GM23338 (cell line): ENCODE results near the gene CABCOCO1. TPM values are rescaled to one million over a fixed set of nuclear protein-coding genes. Genes with fewer than 3 reads are reported as not detected.

ENCODE experiments used
- ATAC-seq: fragments of 200-7000 bp; cut with Tn5 transposase; 3 replicates; pipeline ENCODE4 v1.9.1; 2020
- DNase-seq: peaks from one replicate; pipeline ENCODE4 v3.0.0-alpha.2; 2015; ENCODE audit warnings: low spot score
- H2AFZ ChIP-seq: fragments of 200-600 bp; sonication (generic); 2 replicates; pipeline ENCODE4 v1.8.0; 2016; ENCODE audit warnings: antibody characterized with exemption, mild to moderate bottlenecking, moderate library complexity
- H3F3A ChIP-seq: fragments of 200-600 bp; sonication (generic); replicated peaks from 2 replicates; pipeline ENCODE4 v1.8.0; 2017; ENCODE audit warnings: antibody characterized with exemption, mixed run types, low read depth
- H3K27ac ChIP-seq: fragments of 200-600 bp; sonication (generic); 2 replicates; pipeline ENCODE4 v1.6.1; 2016; ENCODE audit warnings: low read depth
- H3K27me3 ChIP-seq: fragments of 200-600 bp; sonication (generic); 2 replicates; pipeline ENCODE4 v1.8.0; 2016; ENCODE audit warnings: mild to moderate bottlenecking, mixed run types, moderate library complexity; ENCODE audit not compliant: insufficient read depth
- H3K36me3 ChIP-seq: fragments of 200-600 bp; sonication (generic); 2 replicates; pipeline ENCODE4 v1.8.0; 2016; ENCODE audit warnings: mild to moderate bottlenecking; ENCODE audit not compliant: insufficient read depth
- H3K4me1 ChIP-seq: fragments of 200-600 bp; sonication (generic); 2 replicates; pipeline ENCODE4 v1.8.0; 2016; ENCODE audit warnings: mild to moderate bottlenecking, moderate library complexity; ENCODE audit not compliant: insufficient read depth
- H3K4me2 ChIP-seq: fragments of 200-600 bp; sonication (generic); 2 replicates; pipeline ENCODE4 v1.7.1; 2017; ENCODE audit warnings: mixed run types
- H3K4me3 ChIP-seq: fragments of 200-600 bp; sonication (generic); 2 replicates; pipeline ENCODE4 v1.6.1; 2016; ENCODE audit warnings: mixed run types
- H3K79me2 ChIP-seq: fragments of 200-600 bp; sonication (generic); replicated peaks from 2 replicates; pipeline ENCODE4 v1.8.0; 2017; ENCODE audit warnings: mild to moderate bottlenecking; ENCODE audit not compliant: insufficient read depth
- H3K9me2 ChIP-seq: fragments of 200-600 bp; sonication (generic); 2 replicates; pipeline ENCODE4 v1.8.0; 2017; ENCODE audit not compliant: insufficient read depth
- H4K20me1 ChIP-seq: fragments of 200-600 bp; sonication (generic); replicated peaks from 2 replicates; pipeline ENCODE4 v1.8.0; 2017; ENCODE audit warnings: mild to moderate bottlenecking; ENCODE audit not compliant: insufficient read depth
- H3K27ac Mint-ChIP-seq: 2 replicates; pipeline ENCODE4 v1.8.0; 2020; ENCODE audit warnings: inconsistent platforms, mild to moderate bottlenecking, moderate library complexity, mixed read lengths
- H3K27me3 Mint-ChIP-seq: 3 replicates; pipeline ENCODE4 v1.8.0; 2022; ENCODE audit warnings: low read depth, mild to moderate bottlenecking, moderate library complexity, mixed read lengths, inconsistent platforms; ENCODE audit not compliant: insufficient read depth, poor library complexity
- H3K36me3 Mint-ChIP-seq: 3 replicates; pipeline ENCODE4 v1.8.0; 2021; ENCODE audit warnings: low read depth, mild to moderate bottlenecking, inconsistent platforms, moderate library complexity, mixed read lengths
- H3K4me1 Mint-ChIP-seq: 3 replicates; pipeline ENCODE4 v1.8.0; 2020; ENCODE audit warnings: mild to moderate bottlenecking, inconsistent platforms, mixed read lengths
- H3K4me3 Mint-ChIP-seq: 3 replicates; pipeline ENCODE4 v1.8.0; 2021; ENCODE audit warnings: moderate library complexity, mild to moderate bottlenecking, inconsistent platforms, mixed read lengths
- H3K9me3 Mint-ChIP-seq: 3 replicates; pipeline ENCODE4 v1.8.0; 2020; ENCODE audit warnings: moderate library complexity, mild to moderate bottlenecking, inconsistent platforms, mixed read lengths
- CREB1 ChIP-seq: fragments of 250-450 bp; sonication (Bioruptor Pico); IDR thresholded peaks from 2 replicates; pipeline ENCODE4 v1.5.0; 2020; ENCODE audit warnings: low read depth, mild to moderate bottlenecking, moderate library complexity
- CTCF ChIP-seq, 2 experiments: fragments of 200-600 bp in 1 of 2; sonication (generic) in 1 of 2; conservative IDR thresholded peaks; 2 replicates each; pipeline versions ENCODE4 v1.5.1 to v1.6.1; 2016 to 2017; ENCODE audit warnings: antibody characterized with exemption in 2 of 2, low read depth in 2 of 2, mild to moderate bottlenecking in 2 of 2, moderate library complexity in 1 of 2
- ETS1 ChIP-seq: IDR thresholded peaks from 2 replicates; pipeline ENCODE4 v1.6.1; 2016; ENCODE audit warnings: antibody characterized with exemption
- EZH2 ChIP-seq: fragments of 200-600 bp; sonication (generic); IDR thresholded peaks from one replicate; pipeline ENCODE4 v1.8.0; 2017; ENCODE audit warnings: antibody characterized with exemption, mild to moderate bottlenecking, low read depth; ENCODE audit not compliant: unreplicated experiment
- EZH2phosphoT487 ChIP-seq: fragments of 200-600 bp; sonication (generic); IDR thresholded peaks from one replicate; pipeline ENCODE4 v1.8.1; 2018; ENCODE audit warnings: antibody characterized with exemption; ENCODE audit not compliant: unreplicated experiment
- JUNB ChIP-seq: IDR thresholded peaks from one replicate; pipeline ENCODE4 v1.6.1; 2016; ENCODE audit warnings: antibody characterized with exemption; ENCODE audit not compliant: unreplicated experiment
- NANOG ChIP-seq: IDR thresholded peaks from 2 replicates; pipeline ENCODE4 v1.6.1; 2016; ENCODE audit warnings: antibody characterized with exemption, borderline replicate concordance
- POLR2AphosphoS5 ChIP-seq: IDR thresholded peaks from 2 replicates; pipeline ENCODE4 v1.6.1; 2016; ENCODE audit warnings: antibody characterized with exemption, low read depth
- STAT1 ChIP-seq: IDR thresholded peaks from one replicate; pipeline ENCODE4 v1.6.1; 2016; ENCODE audit warnings: antibody characterized with exemption; ENCODE audit not compliant: unreplicated experiment
- ZNF114 ChIP-seq: fragments of 250-450 bp; sonication (Bioruptor Pico); IDR thresholded peaks from 2 replicates; pipeline ENCODE4 v1.5.0; 2020; ENCODE audit warnings: mild to moderate bottlenecking, moderate library complexity
- ZNF331 ChIP-seq: fragments of 250-450 bp; sonication (Bioruptor Pico); IDR thresholded peaks from 2 replicates; pipeline ENCODE4 v1.5.0; 2020; ENCODE audit warnings: low read depth, mild to moderate bottlenecking, moderate library complexity
- polyA plus RNA-seq: library from polyadenylated mRNA; unstranded; fragments of >200 nt; fragmentation: Nextera tagmentation; extraction: Ambion mirVana; gene quantifications from 2 replicates; pipeline ENCODE4 v1.2.1, GENCODE V29; 2016
- total RNA-seq: library from RNA; depleted of rRNA; stranded (reverse); fragments of >200 nt; shearing (Covaris generic); gene quantifications from 2 replicates; pipeline ENCODE4 v1.2.3, GENCODE V29; 2014
- TF ChIP-seq, protein P1 (sequence below): IDR thresholded peaks from one replicate; pipeline ENCODE4 v1.6.1; 2018; ENCODE audit warnings: antibody characterized with exemption; ENCODE audit not compliant: unreplicated experiment

Gene CABCOCO1
- total and polyA plus RNA-seq, 2 experiments from 2014 or later: not detected

- no peak overlapping the region for H3K27ac ChIP-seq
- no peak overlapping the region for H2AFZ ChIP-seq
- no peak overlapping the region for H3K4me2 ChIP-seq
- no peak for DNase-seq
- no peak overlapping the region for H3K4me3 ChIP-seq
- Mint-ChIP-seq H3K36me3 (no peaks in the 10 kb centered on the region), H3K4me3 (no peak overlapping the region), H3K27ac (no peak overlapping the region), H3K9me3 (no peaks in the 10 kb centered on the region), H3K27me3 (no peaks in the 10 kb centered on the region), H3K4me1 (no peaks in the 10 kb centered on the region)
- H3F3A ChIP-seq: no peaks in the 10 kb centered on the region
- H3K27me3 ChIP-seq: no peaks in the 10 kb centered on the region
- H4K20me1 ChIP-seq: no peaks in the 10 kb centered on the region
- H3K36me3 ChIP-seq: no peaks in the 10 kb centered on the region
- H3K4me1 ChIP-seq: no peaks in the 10 kb centered on the region
- H3K9me2 ChIP-seq: no peaks in the 10 kb centered on the region
- no peaks in the 10 kb centered on the region for H3K79me2 ChIP-seq
- TF ChIP-seq ZNF331 (CRISPR knock-in tag) (no peak), ZNF114 (CRISPR knock-in tag) (no peak), POLR2AphosphoS5 (no peak), EZH2phosphoT487 (no peak), STAT1 (no peak), NANOG (no peak), CTCF (conservative IDR thresholded peaks at IDR 0.05; ENCODE audit: low read depth in 2 of 2) (no peak), JUNB (no peak)
- no peak for ATAC-seq
These were observed 36.4 kb downstream of the CABCOCO1 start for GRCh38 chr10:61698968-61699655.

- Histone ChIP-seq H3K36me3 (no peaks in the 10 kb centered on the region), H4K20me1 (no peaks in the 10 kb centered on the region), H3K27ac (no peak overlapping the region), H3K4me2 (no peak overlapping the region), H3K79me2 (no peaks in the 10 kb centered on the region), H3K4me1 (no peaks in the 10 kb centered on the region), H3F3A (no peaks in the 10 kb centered on the region), H3K4me3 (no peak overlapping the region), H2AFZ (peak overlapping the region; percentile 57; the same call in 1 of the 2 replicates), H3K9me2 (no peaks in the 10 kb centered on the region), H3K27me3 (no peaks in the 10 kb centered on the region)
- no peak for ATAC-seq
- H3K9me3 Mint-ChIP-seq: no peaks in the 10 kb centered on the region
- H3K4me3 Mint-ChIP-seq: no peak overlapping the region
- peaks cover 5% of the 10 kb centered on the region for H3K27me3 Mint-ChIP-seq
- H3K27ac Mint-ChIP-seq: no peak overlapping the region
- no peak for DNase-seq
- H3K4me1 Mint-ChIP-seq: no peaks in the 10 kb centered on the region
- no peaks in the 10 kb centered on the region for H3K36me3 Mint-ChIP-seq
- TF ChIP-seq ZNF331 (CRISPR knock-in tag): no peak
- TF ChIP-seq JUNB: no peak
- no peak for TF ChIP-seq POLR2AphosphoS5
- TF ChIP-seq EZH2: no peak
- TF ChIP-seq ZNF114 (CRISPR knock-in tag): no peak
- no peak for TF ChIP-seq EZH2phosphoT487
- TF ChIP-seq CREB1 (CRISPR knock-in tag): no peak
- TF ChIP-seq ETS1: no peak
- TF ChIP-seq, protein P1, sequence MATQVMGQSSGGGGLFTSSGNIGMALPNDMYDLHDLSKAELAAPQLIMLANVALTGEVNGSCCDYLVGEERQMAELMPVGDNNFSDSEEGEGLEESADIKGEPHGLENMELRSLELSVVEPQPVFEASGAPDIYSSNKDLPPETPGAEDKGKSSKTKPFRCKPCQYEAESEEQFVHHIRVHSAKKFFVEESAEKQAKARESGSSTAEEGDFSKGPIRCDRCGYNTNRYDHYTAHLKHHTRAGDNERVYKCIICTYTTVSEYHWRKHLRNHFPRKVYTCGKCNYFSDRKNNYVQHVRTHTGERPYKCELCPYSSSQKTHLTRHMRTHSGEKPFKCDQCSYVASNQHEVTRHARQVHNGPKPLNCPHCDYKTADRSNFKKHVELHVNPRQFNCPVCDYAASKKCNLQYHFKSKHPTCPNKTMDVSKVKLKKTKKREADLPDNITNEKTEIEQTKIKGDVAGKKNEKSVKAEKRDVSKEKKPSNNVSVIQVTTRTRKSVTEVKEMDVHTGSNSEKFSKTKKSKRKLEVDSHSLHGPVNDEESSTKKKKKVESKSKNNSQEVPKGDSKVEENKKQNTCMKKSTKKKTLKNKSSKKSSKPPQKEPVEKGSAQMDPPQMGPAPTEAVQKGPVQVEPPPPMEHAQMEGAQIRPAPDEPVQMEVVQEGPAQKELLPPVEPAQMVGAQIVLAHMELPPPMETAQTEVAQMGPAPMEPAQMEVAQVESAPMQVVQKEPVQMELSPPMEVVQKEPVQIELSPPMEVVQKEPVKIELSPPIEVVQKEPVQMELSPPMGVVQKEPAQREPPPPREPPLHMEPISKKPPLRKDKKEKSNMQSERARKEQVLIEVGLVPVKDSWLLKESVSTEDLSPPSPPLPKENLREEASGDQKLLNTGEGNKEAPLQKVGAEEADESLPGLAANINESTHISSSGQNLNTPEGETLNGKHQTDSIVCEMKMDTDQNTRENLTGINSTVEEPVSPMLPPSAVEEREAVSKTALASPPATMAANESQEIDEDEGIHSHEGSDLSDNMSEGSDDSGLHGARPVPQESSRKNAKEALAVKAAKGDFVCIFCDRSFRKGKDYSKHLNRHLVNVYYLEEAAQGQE: no peak
- TF ChIP-seq NANOG: no peak
These were observed 38.5 kb downstream of the CABCOCO1 start for GRCh38 chr10:61701055-61701705.
